BE2C (cell line): Measurements from ENCODE around the gene ST8SIA4.

Source experiments
- DNase-seq: peaks from one replicate; pipeline ENCODE4 v3.0.0-alpha.2; 2020
- H3K27me3 ChIP-seq: fragments of 250-450 bp; sonication (Bioruptor Pico); 2 replicates; pipeline ENCODE4 v1.5.1; 2020; ENCODE audit warnings: mild to moderate bottlenecking
- H3K36me3 ChIP-seq: fragments of 250-450 bp; sonication (Bioruptor Pico); 2 replicates; pipeline ENCODE4 v1.5.1; 2020; ENCODE audit warnings: mild to moderate bottlenecking
- H3K4me1 ChIP-seq: fragments of 250-450 bp; sonication (Bioruptor Pico); 2 replicates; pipeline ENCODE4 v1.5.1; 2020
- H3K4me3 ChIP-seq: 2 replicates; pipeline ENCODE4 v1.5.1; 2011; ENCODE audit warnings: low read depth, low read length
- H3K9me3 ChIP-seq: fragments of 250-450 bp; sonication (Bioruptor Pico); 2 replicates; pipeline ENCODE4 v1.5.1; 2020
- CTCF ChIP-seq: IDR thresholded peaks from 2 replicates; pipeline ENCODE4 v1.5.1; 2012; ENCODE audit warnings: mild to moderate bottlenecking, low read depth, low read length

The ST8SIA4 gene

GRCh38 chr5:100818340-100818739 is 84.7 kb downstream of the ST8SIA4 start:
- no peaks in the 10 kb centered on the region for H3K36me3 ChIP-seq
- no peak for DNase-seq
- H3K4me3 ChIP-seq = no peak overlapping the region
- H3K4me1 ChIP-seq = no peaks in the 10 kb centered on the region
- H3K27me3 ChIP-seq = no peaks in the 10 kb centered on the region
- no peak for TF ChIP-seq CTCF
- no peaks in the 10 kb centered on the region for H3K9me3 ChIP-seq

GRCh38 chr5:100803397-100803796 is 99.7 kb downstream of the ST8SIA4 start:
- Histone ChIP-seq H3K4me3 (no peak overlapping the region), H3K27me3 (no peaks in the 10 kb centered on the region), H3K4me1 (no peaks in the 10 kb centered on the region; the same call in 1 of the 2 replicates), H3K9me3 (no peaks in the 10 kb centered on the region), H3K36me3 (no peaks in the 10 kb centered on the region)
- DNase-seq = no peak
- no peak for TF ChIP-seq CTCF

GRCh38 chr5:100802208-100802607 is 100.9 kb downstream of the ST8SIA4 start:
- no peak for TF ChIP-seq CTCF
- H3K4me3 ChIP-seq = no peak overlapping the region
- no peak for DNase-seq
- no peaks in the 10 kb centered on the region for H3K27me3 ChIP-seq
- no peaks in the 10 kb centered on the region for H3K36me3 ChIP-seq
- H3K4me1 ChIP-seq = no peaks in the 10 kb centered on the region; the same call in 1 of the 2 replicates
- no peaks in the 10 kb centered on the region for H3K9me3 ChIP-seq

GRCh38 chr5:100800562-100800961 is 102.5 kb downstream of the ST8SIA4 start:
- no peak for TF ChIP-seq CTCF
- Histone ChIP-seq H3K27me3 (no peaks in the 10 kb centered on the region), H3K4me3 (no peak overlapping the region), H3K9me3 (no peaks in the 10 kb centered on the region), H3K4me1 (no peaks in the 10 kb centered on the region; the same call in 1 of the 2 replicates), H3K36me3 (no peaks in the 10 kb centered on the region)
- no peak for DNase-seq

GRCh38 chr5:100799166-100799565 is 103.9 kb downstream of the ST8SIA4 start:
- no peaks in the 10 kb centered on the region for H3K27me3 ChIP-seq

GRCh38 chr5:100797861-100798260 is 105.2 kb downstream of the ST8SIA4 start:
- Histone ChIP-seq H3K4me1 (no peaks in the 10 kb centered on the region; the same call in 1 of the 2 replicates), H3K9me3 (no peaks in the 10 kb centered on the region), H3K4me3 (no peak overlapping the region), H3K27me3 (no peaks in the 10 kb centered on the region), H3K36me3 (no peaks in the 10 kb centered on the region)
- DNase-seq = no peak
- no peak for TF ChIP-seq CTCF

More at GRCh38 chr5:100799166-100799565, 103.9 kb downstream of the ST8SIA4 start:
- Histone ChIP-seq H3K4me3 (no peak overlapping the region), H3K9me3 (no peaks in the 10 kb centered on the region), H3K4me1 (no peaks in the 10 kb centered on the region; the same call in 1 of the 2 replicates), H3K36me3 (no peaks in the 10 kb centered on the region)
- DNase-seq = no peak
- TF ChIP-seq CTCF = no peak
